Spleen (tissue), 11 donors: ENCODE measurements around the gene GAL3ST2. TPM values are rescaled to one million over a fixed set of nuclear protein-coding genes. Genes with fewer than 3 reads are reported as not detected.

Experiments used
- DNase-seq: peaks from one replicate; pipeline ENCODE4 v3.0.0-alpha.2; 2020
- H3K27ac ChIP-seq, 8 donors: fragments of 200-600 bp; sonication (generic) in 7 of 8; 1 replicate in 4 of 8; 2 replicates in 4 of 8; pipeline versions ENCODE4 v1.5.0 to v1.8.0; 2016 to 2021; ENCODE audit warnings: inconsistent platforms in 4 of 8, mild to moderate bottlenecking in 4 of 8, moderate library complexity in 1 of 8
- H3K27me3 ChIP-seq, 7 donors: fragments of 200-600 bp; sonication (generic) in 6 of 7; replicated peaks in 1 of 7; 1 replicate in 4 of 7; 2 replicates in 3 of 7; pipeline versions ENCODE4 v1.5.0 to v1.8.0; 2016 to 2021; ENCODE audit warnings: inconsistent platforms in 3 of 7, mild to moderate bottlenecking in 1 of 7
- H3K36me3 ChIP-seq, 6 donors: fragments of 200-600 bp; sonication (generic) in 5 of 6; 1 replicate in 4 of 6; 2 replicates in 2 of 6; pipeline versions ENCODE4 v1.5.0 to v1.8.0; 2016 to 2021; ENCODE audit warnings: inconsistent platforms in 2 of 6
- H3K4me1 ChIP-seq, 6 donors: fragments of 200-600 bp; sonication (generic) in 5 of 6; 1 replicate in 3 of 6; 2 replicates in 3 of 6; pipeline versions ENCODE4 v1.5.0 to v1.8.0; 2016 to 2021; ENCODE audit warnings: inconsistent platforms in 3 of 6
- H3K4me3 ChIP-seq, 8 donors: fragments of 200-600 bp; sonication (generic) in 7 of 8; 1 replicate in 4 of 8; 2 replicates in 4 of 8; pipeline versions ENCODE4 v1.5.0 to v1.8.0; 2016 to 2021; ENCODE audit warnings: inconsistent platforms in 4 of 8, mild to moderate bottlenecking in 4 of 8, moderate library complexity in 2 of 8
- H3K9me3 ChIP-seq, 8 donors: fragments of 200-600 bp; sonication (generic) in 7 of 8; 1 replicate in 4 of 8; 2 replicates in 4 of 8; pipeline versions ENCODE4 v1.5.0 to v1.8.0; 2016 to 2021; ENCODE audit warnings: inconsistent platforms in 4 of 8
- CTCF ChIP-seq, 11 experiments: fragments of 200-600 bp in 7 of 11; fragments of 450-650 bp in 4 of 11; sonication (generic) in 4 of 11; IDR thresholded peaks in 8 of 11; conservative IDR thresholded peaks in 3 of 11; 1 replicate in 7 of 11; 2 replicates in 4 of 11; pipeline versions ENCODE4 v1.4.0 to v1.8.0; 2016 to 2021; ENCODE audit warnings: antibody characterized with exemption in 11 of 11, inconsistent platforms in 4 of 11, mild to moderate bottlenecking in 1 of 11
- POLR2A ChIP-seq, 3 donors: fragments of 450-650 bp; IDR thresholded peaks; one replicate each; pipeline ENCODE4 v1.5.1; 2017; ENCODE audit warnings: antibody characterized with exemption in 3 of 3, mild to moderate bottlenecking in 1 of 3
- POLR2AphosphoS5 ChIP-seq, 3 donors: sonication (generic); formaldehyde crosslinking; IDR thresholded peaks; one replicate each; pipeline ENCODE4 v1.5.1; 2017; ENCODE audit warnings: antibody characterized with exemption in 3 of 3
- WGBS, 5 donors: extraction: QIAGEN DNeasy Blood & Tissue Kit in 3 of 5; methylation state at CpG; one replicate each; pipeline versions ENCODE4 v1.1.5 to v1.1.7; 2013 to 2018; 5-methylcytosine and 5-hydroxymethylcytosine counted together
- intact Hi-C: fragments of 100-400 bp; cut with DNase I; formaldehyde crosslinking; loops from one replicate; pipeline ENCODE4 v1.15.0; 2023; ENCODE audit warnings: low total_unique reads
- polyA plus RNA-seq, 3 donors: library from polyadenylated mRNA; stranded (reverse); fragments of 200-250 nt; gene quantifications; one replicate each; pipeline ENCODE4 v1.2.1, GENCODE V29; 2013
- total RNA-seq, 7 donors: library from RNA; depleted of rRNA in 3 of 7; stranded (reverse); fragments of >200 nt in 3 of 7; fragmentation: NEBNext Ultra II Directional in 4 of 7; extraction: Animal tissue kit (Norgen Biotek cat#: 25700) in 4 of 7; gene quantifications; one replicate each; pipeline versions ENCODE4 v1.1.0 to v1.2.1, GENCODE V29; 2016 to 2021
- donor health status: healthy with polysubstance abuse.
- donor health status: DM: no; HTN: no; CAD: no; lungs with moderate emphysema.
- donor health status: DM: no; HTN: no; CAD: no.
- donor health status: Bipolar disorder and iron deficiency.
- donor health status: healthy.
- donor health status: DM: no; HTN: no; CAD: no.
- donor health status: DM: yes; HTN: yes; CAD: no.

Gene GAL3ST2
- total and polyA plus RNA-seq, 10 donors, result 0.25 to 0.85 TPM; not detected in 8

- peak; percentile 38 for DNase-seq
- Histone ChIP-seq H3K4me1 (peaks cover 0 to 35% (median 13%) of the 10 kb centered on the region in 6 donors), H3K27ac (no peak overlapping the region), H3K4me3 (no peak overlapping the region), H3K36me3 (peaks cover 0 to 71% (median 23%) of the 10 kb centered on the region in 6 donors), H3K9me3 (peaks cover 0 to 6% (median 4%) of the 10 kb centered on the region in 8 donors), H3K27me3 (no peaks in the 10 kb centered on the region)
- WGBS, 5 donors, result 78 to 98% (median 85%) methylated on average over 14 to 17 of the region's 17 CpGs
- intact Hi-C loops, result no loop called here
- no peak for TF ChIP-seq POLR2AphosphoS5 (IDR thresholded peaks at IDR 0.05)
- TF ChIP-seq POLR2A (IDR thresholded peaks at IDR 0.05), result no peak
- TF ChIP-seq CTCF (IDR thresholded peaks at IDR 0.05 in 8 of 11, conservative IDR thresholded peaks at IDR 0.05 in 3 of 11), result no peak
Observed at GRCh38 chr2:241760301-241760771, 16.3 kb upstream of the GAL3ST2 start.

DNA sequence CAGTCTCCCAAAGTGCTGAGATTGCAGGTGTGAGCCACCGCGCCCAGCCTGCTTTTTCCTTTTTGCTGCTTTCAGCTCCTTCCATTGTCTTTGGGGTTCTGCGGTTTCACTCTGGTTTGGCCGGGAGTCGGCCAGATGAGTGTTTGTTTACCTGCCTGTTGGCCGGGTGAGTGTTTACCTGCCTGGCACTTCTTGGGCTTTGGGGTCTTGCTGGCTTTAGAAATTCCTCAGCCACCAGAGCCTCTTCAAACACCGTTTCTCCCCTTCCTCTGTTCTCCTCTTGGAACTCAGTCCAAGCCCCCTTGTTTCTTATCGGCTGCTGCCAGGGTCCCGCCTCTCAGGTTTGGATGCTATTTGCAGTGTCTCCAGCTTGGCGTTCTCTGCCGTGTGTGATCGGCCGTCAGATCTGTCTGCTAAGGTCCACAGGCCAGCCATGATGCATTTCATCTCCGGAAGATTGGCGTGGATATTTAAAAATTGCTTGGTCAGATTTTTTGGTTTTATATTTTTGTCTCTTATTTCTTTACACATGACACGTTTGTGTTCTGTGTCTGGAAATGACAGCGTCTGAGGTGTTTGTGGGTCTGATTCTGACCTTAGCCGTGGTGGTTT is 14.2 kb upstream of the GAL3ST2 start:
- intact Hi-C loops, result no loop called here
- no peak for TF ChIP-seq POLR2A (IDR thresholded peaks at IDR 0.05)
- no peak for TF ChIP-seq CTCF (IDR thresholded peaks at IDR 0.05 in 8 of 11, conservative IDR thresholded peaks at IDR 0.05 in 3 of 11)

DNA sequence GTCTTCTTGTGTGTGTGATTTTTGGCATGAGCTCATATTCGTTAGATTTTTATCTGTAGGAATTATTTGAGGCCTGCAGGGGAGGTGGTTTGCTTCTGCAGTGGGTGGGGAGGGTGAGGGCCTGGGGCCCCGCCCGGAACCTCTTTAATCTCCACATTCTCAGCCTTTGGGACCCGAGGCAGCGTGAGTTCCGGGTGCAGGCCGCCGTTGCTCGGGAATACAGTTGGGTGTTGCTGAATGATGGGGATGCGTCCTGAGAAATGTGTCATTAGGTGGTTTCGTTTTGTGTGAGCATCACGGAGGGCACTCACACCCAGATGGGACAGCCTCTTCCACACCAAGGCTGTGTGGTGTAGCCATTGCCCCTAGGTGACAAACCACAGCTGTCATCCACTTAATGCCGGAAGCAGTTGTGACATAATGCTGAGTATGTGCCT is 13.7 kb upstream of the GAL3ST2 start:
- TF ChIP-seq POLR2A (IDR thresholded peaks at IDR 0.05) (no peak), POLR2AphosphoS5 (IDR thresholded peaks at IDR 0.05) (peak in 2 of 3 donors; percentile 24 to 60), CTCF (IDR thresholded peaks at IDR 0.05 in 8 of 11, conservative IDR thresholded peaks at IDR 0.05 in 3 of 11) (no peak)
- 55 to 77% (median 70%) methylated on average over 10 to 13 of the region's 13 CpGs for WGBS, 5 donors
- intact Hi-C loops, result no loop called here
- Histone ChIP-seq H3K4me1 (peaks cover 0 to 35% (median 13%) of the 10 kb centered on the region in 6 donors), H3K27ac (peak overlapping the region in 6 of 8 donors; percentile 17 to 81 (median 66)), H3K9me3 (peaks cover 0 to 6% (median 4%) of the 10 kb centered on the region in 8 donors), H3K36me3 (peaks cover 0 to 50% (median 3%) of the 10 kb centered on the region in 6 donors), H3K4me3 (peak overlapping the region in 1 of 8 donors; percentile 52), H3K27me3 (no peaks in the 10 kb centered on the region)
- DNase-seq, result peak; percentile 81

More for the DNA sequence above, 14.2 kb upstream of the GAL3ST2 start:
- Histone ChIP-seq H3K27ac (peak overlapping the region in 6 of 8 donors; percentile 17 to 81 (median 66)), H3K27me3 (no peaks in the 10 kb centered on the region), H3K9me3 (peaks cover 0 to 6% (median 4%) of the 10 kb centered on the region in 8 donors), H3K4me1 (peaks cover 0 to 35% (median 13%) of the 10 kb centered on the region in 6 donors), H3K4me3 (peak overlapping the region in 1 of 8 donors; percentile 52), H3K36me3 (peaks cover 0 to 50% (median 8%) of the 10 kb centered on the region in 6 donors)
- 79 to 89% (median 81%) methylated on average over 18 of the region's 18 CpGs for WGBS, 5 donors
- peak; percentile 59 for DNase-seq
